Eye (tissue), 1 donor: Measurements from ENCODE around the gene SOX30.
A peak's percentile ranks its signal among the peaks of the same experiment; 100 is the strongest.

Experiments used
- DNase-seq: peaks from one replicate; pipeline ENCODE4 v3.0.0-alpha.2; 2015

Gene SOX30

GRCh38 chr5:157659868-157660660 is 7.8 kb upstream of the SOX30 start:
- no peak for DNase-seq

GRCh38 chr5:157658893-157659292 is 6.7 kb upstream of the SOX30 start:
- DNase-seq = no peak

GRCh38 chr5:157657516-157657915 is 5.3 kb upstream of the SOX30 start:
- no peak for DNase-seq

- DNase-seq = peak; percentile 85
Observed at GRCh38 chr5:157651623-157652376, 438 bp downstream of the SOX30 start.

- DNase-seq = peak; percentile 3
Observed at GRCh38 chr5:157650991-157651611, 1.1 kb downstream of the SOX30 start.

GRCh38 chr5:157649101-157649500 is 3.1 kb downstream of the SOX30 start:
- no peak for DNase-seq

GRCh38 chr5:157648275-157648990 is 3.8 kb downstream of the SOX30 start:
- no peak for DNase-seq

- peak; percentile 11 for DNase-seq
Observed at GRCh38 chr5:157640406-157641066, 11.7 kb downstream of the SOX30 start.

GRCh38 chr5:157630341-157630740 is 21.9 kb downstream of the SOX30 start:
- DNase-seq = no peak

GRCh38 chr5:157626831-157627230 is 25.4 kb downstream of the SOX30 start:
- DNase-seq = no peak

GRCh38 chr5:157624144-157624543 is 28.1 kb downstream of the SOX30 start:
- no peak for DNase-seq

- no peak for DNase-seq
Observed at GRCh38 chr5:157620776-157621175, 31.5 kb downstream of the SOX30 start.

GRCh38 chr5:157618191-157618765 is 34.0 kb downstream of the SOX30 start:
- no peak for DNase-seq

- peak; percentile 15 for DNase-seq
Observed at GRCh38 chr5:157616785-157617184, 35.5 kb downstream of the SOX30 start.

- DNase-seq = no peak
Observed at GRCh38 chr5:157613385-157614245, 38.6 kb downstream of the SOX30 start.

GRCh38 chr5:157612581-157612980 is 39.7 kb downstream of the SOX30 start:
- no peak for DNase-seq

- peak; percentile 41 for DNase-seq
Observed at GRCh38 chr5:157611571-157612476, 40.4 kb downstream of the SOX30 start.

GRCh38 chr5:157610990-157611389 is 41.2 kb downstream of the SOX30 start:
- DNase-seq = no peak

- no peak for DNase-seq
Observed at GRCh38 chr5:157608972-157609565, 43.2 kb downstream of the SOX30 start.
